Measurements from ENCODE around the gene CCSER2.

Gene CCSER2

GRCh38 chr10:84348860-84349259 is 20.5 kb downstream of the CCSER2 start:
- DNase-seq (ENCODE audit: low spot score): peak; percentile 29

- peak; percentile 60 for DNase-seq (ENCODE audit: low spot score)
Measured at GRCh38 chr10:84352251-84352842, 24.0 kb downstream of the CCSER2 start.

- DNase-seq (ENCODE audit: low spot score): no peak
Measured at GRCh38 chr10:84353052-84353803, 24.8 kb downstream of the CCSER2 start.

- DNase-seq (ENCODE audit: low spot score): no peak
Measured at GRCh38 chr10:84354623-84355022, 26.2 kb downstream of the CCSER2 start.

GRCh38 chr10:84355106-84355505 is 26.7 kb downstream of the CCSER2 start:
- no peak for DNase-seq (ENCODE audit: low spot score)

- no peak for DNase-seq (ENCODE audit: low spot score)
Measured at GRCh38 chr10:84356928-84357327, 28.5 kb downstream of the CCSER2 start.

- no peak for DNase-seq (ENCODE audit: low spot score)
Measured at GRCh38 chr10:84358743-84359142, 30.4 kb downstream of the CCSER2 start.

- DNase-seq (ENCODE audit: low spot score): peak; percentile 35
Measured at GRCh38 chr10:84360637-84361365, 32.4 kb downstream of the CCSER2 start.

GRCh38 chr10:84365335-84365881 is 37.0 kb downstream of the CCSER2 start:
- no peak for DNase-seq (ENCODE audit: low spot score)

- DNase-seq (ENCODE audit: low spot score): no peak
Measured at GRCh38 chr10:84366041-84366440, 37.7 kb downstream of the CCSER2 start.

- DNase-seq (ENCODE audit: low spot score): no peak
Measured at GRCh38 chr10:84367256-84367655, 38.9 kb downstream of the CCSER2 start.

- no peak for DNase-seq (ENCODE audit: low spot score)
Measured at GRCh38 chr10:84368828-84369227, 40.4 kb downstream of the CCSER2 start.

GRCh38 chr10:84370283-84370682 is 41.9 kb downstream of the CCSER2 start:
- no peak for DNase-seq (ENCODE audit: low spot score)

- no peak for DNase-seq (ENCODE audit: low spot score)
Measured at GRCh38 chr10:84371944-84372343, 43.6 kb downstream of the CCSER2 start.

- DNase-seq (ENCODE audit: low spot score): no peak
Measured at GRCh38 chr10:84373000-84373399, 44.6 kb downstream of the CCSER2 start.

- no peak for DNase-seq (ENCODE audit: low spot score)
Measured at GRCh38 chr10:84374455-84374854, 46.1 kb downstream of the CCSER2 start.

- DNase-seq (ENCODE audit: low spot score): peak; percentile 21
Measured at GRCh38 chr10:84375011-84375410, 46.6 kb downstream of the CCSER2 start.

- no peak for DNase-seq (ENCODE audit: low spot score)
Measured at GRCh38 chr10:84375881-84376280, 47.5 kb downstream of the CCSER2 start.

- no peak for DNase-seq (ENCODE audit: low spot score)
Measured at GRCh38 chr10:84388148-84388547, 59.8 kb downstream of the CCSER2 start.

- DNase-seq (ENCODE audit: low spot score): no peak
Measured at GRCh38 chr10:84390364-84390763, 62.0 kb downstream of the CCSER2 start.

- DNase-seq (ENCODE audit: low spot score): no peak
Measured at GRCh38 chr10:84391326-84391725, 62.9 kb downstream of the CCSER2 start.

GRCh38 chr10:84392181-84392580 is 63.8 kb downstream of the CCSER2 start:
- DNase-seq (ENCODE audit: low spot score): no peak

GRCh38 chr10:84395581-84395980 is 67.2 kb downstream of the CCSER2 start:
- no peak for DNase-seq (ENCODE audit: low spot score)
